Stimulated activated CD8-positive, alpha-beta memory T cell treated with anti-CD3 and anti-CD28 coated beads, Interleukin-4, amount 100 ng/mL, for 24 hours (primary cell): ENCODE measurements around the gene MRPL33.

Experiments used
- DNase-seq: peaks from one replicate; pipeline ENCODE4 v3.0.0-alpha.2; 2020; ENCODE audit warnings: low read depth

The MRPL33 gene

DNA sequence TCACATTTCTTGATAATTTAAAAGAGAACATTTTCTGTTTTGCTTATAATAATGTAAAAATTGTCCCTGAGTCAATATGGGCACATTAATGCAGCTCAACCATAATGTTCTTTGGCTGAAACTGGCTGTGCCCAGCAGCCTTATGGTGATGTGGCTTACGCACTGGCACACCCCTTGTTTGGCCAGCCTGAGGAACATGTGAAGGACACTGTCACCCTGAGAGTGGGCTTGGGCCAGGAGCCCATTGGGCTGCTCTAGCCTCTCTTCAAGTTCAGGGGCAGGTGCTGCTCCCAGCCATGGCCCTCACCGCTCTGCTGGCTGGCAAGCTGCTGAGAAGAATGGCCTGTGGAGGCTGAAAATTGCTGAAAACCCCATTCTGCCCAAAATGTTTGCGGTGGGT lies 37.5 kb downstream of the MRPL33 start:
- DNase-seq: no peak

DNA sequence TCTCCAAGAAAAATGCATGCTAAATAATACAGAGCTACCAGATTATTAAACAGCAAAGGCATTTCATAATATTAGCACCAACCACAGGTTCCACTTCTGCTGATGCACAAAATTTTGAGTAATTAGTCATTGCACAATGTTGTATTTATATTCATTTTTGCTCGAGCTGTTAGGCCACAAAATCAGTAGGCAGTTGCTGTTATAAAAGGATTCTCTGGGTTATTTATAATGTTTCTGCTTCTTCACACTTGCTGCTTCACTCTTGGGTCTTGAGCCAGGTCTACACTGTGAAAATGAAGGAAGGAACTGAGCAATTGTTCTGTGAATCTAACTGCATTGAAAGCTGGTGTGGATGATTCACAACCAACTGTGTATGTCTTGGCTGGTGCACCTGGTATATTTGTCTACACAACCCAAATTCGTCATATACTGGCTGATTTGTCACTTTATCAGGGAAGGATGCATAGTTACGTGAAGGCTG lies 38.3 kb downstream of the MRPL33 start:
- no peak for DNase-seq

DNA sequence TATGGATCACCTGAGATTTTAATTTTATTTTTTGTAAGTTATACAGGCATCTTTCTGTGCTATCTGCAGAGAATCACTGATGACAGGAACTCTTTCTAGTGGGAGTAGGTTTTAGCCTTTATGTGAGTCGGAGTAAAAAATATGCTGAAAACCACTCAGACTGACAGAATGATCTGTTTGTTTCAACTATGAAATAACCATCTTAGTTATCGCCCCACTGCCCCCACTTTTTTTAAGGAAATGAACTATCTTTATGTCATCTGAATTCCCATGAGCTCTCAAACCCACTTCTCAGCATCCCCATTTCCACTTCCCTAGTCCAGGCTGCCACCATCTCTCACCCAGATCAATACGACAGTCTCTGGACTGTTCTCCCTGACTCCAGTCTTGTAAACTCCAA lies 38.9 kb downstream of the MRPL33 start:
- DNase-seq: no peak

DNA sequence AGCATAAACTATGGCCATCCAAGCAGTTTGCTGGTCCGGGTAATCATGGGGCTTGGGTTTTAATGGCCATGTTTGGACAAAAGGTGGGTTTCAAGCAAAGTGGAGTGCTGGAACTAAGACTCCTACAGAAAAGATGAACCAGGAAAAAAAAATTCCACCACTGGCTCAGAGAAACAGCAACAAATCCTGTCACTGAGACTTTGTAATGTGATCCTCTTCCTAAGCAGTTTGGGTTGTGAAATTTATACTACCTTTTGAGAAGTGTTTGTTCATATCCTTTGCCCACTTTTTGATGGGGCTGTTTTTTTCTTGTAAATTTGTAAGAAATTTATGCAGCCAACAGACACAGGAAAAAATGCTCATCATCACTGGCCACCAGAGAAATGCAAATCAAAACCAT lies 40.2 kb downstream of the MRPL33 start:
- no peak for DNase-seq

DNA sequence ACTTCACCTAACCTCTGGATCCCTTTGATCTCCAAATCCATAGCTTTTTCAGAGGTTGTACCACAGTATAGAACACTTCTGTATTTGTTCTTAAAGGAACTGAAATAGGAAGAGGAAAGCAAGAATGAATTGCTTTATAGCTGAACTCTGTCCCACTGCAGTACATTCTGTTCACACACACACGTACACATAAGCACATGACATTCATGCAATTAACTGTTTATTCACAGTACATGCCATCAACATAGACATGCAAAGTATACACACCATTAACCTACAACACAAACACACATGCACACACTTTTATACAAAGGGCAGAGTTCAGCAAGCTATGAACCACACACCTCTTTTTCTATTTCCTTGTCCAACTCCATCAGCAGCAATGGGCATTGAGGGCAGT lies 43.2 kb downstream of the MRPL33 start:
- no peak for DNase-seq

DNA sequence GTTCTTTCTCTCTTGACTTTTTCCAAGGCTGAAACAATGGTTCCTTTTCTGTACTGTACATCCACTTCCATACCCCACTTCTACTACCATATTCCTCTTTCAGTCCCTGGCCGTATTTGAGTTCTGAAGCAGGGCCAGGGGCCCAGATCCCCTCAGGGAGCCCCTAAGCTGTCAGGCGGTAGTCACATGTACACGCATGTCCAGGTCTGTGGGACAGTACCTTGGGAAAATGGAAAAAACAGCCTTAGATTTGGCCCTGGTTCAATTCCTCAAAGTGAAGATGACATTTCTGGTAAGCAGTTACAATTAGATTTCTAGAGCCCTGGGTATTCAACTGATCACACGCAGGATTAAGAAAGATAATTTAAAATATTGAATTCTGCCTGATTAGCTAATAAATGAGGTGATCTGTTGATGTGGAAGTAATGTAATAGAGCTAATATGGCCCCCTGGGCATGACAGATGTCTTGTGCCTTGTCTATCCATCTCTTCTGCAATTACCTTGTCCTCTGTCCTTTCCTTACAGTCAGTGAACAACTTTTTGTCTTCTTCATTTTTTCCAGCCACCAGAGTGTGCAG lies 44.4 kb downstream of the MRPL33 start:
- DNase-seq: no peak

DNA sequence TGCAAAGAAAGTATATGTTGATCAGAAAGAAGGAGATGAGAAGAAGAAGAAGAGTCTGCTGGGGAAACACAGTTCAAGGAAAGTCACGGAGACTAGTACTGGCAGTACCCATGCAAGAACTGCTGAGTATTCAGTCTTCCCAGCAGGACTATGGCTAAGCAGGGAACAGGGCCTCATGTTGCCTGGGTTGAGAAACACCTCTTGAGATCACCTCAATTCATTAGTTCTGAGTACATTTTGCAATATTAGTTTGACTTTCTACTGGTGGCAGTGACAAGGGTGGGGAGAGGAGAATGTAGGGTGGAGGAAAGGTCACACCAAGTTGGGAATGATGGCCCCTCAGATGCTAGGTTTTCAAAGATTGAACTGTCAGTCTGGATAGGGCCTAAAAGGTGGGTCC lies 50.5 kb downstream of the MRPL33 start:
- no peak for DNase-seq

DNA sequence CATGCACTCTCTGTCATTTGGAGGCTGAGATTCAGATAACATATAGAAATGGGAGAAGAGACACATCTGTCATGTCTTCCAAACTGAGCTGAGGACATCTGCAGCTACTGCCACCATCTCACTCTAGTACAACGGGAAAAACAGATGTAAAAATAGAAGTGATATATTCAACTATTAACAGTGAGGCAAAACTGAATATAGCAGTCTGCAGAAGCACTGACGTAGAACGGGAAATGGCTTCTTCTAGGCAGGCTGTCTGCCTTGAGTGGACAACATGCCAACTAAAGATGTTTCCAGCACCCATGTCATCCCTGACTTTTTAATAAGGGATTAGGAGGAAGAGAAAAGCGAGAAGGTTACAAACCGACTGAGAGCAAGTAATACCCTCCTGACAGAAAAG lies 51.6 kb downstream of the MRPL33 start:
- no peak for DNase-seq

DNA sequence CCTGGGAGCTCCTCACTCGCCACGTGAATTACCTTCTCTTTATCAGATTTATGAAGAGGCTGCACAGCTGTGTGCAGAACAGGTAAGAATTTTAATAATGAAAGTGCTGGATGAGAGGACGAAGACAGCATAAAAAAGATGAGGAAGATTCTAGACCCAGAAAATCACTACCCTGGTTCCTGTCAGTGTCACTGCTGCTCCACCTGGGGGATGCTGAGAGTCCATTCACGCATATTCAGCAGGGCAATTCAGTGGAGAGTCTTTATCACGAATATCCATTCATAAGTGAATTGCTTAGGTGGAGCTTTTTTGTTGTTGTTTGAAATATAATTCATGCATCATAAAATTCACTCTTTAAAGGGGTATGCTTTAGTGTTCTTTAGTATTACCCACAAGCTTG lies 52.0 kb downstream of the MRPL33 start:
- no peak for DNase-seq

DNA sequence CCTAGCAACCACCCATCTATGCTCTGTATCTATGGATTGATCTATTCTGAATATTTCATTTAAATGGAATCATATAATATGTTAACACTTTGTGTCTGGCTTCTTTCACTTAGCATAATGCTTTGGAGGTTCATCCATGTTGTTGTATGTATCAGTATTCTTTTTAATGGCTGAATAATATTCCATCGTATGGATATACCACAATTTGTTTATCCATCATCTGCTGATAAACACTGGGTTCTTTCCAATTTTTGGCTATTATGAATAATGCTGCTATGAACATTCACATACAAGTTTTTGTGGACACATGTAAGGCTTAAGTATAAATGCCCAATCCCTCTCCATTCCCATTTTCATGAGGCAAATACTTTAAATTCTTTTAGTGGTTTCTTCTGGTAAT lies 52.9 kb downstream of the MRPL33 start:
- no peak for DNase-seq

DNA sequence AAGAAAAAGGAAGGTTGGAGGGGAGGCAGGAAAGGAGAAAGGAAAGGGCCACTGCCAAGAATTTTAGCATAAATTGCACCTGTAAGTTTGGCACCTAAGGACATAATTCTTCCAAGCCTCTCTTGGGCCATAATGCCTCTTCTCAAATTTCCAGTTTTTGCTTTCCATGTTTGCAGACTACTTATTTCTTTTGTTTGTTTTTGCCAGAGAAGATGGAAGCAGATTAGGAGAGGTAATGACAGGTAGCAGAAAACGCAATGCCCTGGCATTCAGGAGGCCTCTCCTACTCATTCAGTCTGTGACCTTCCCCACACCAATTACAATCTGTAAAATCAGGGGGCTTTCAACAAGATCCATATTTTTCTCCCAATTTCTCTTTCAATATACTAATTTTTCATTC lies 56.8 kb downstream of the MRPL33 start:
- DNase-seq: no peak
